GM18511 (cell line): ENCODE data around the gene TMEM163.
"Not testable (repeated sequence)": the region's sequence is repeated elsewhere in the genome, so short reads cannot be mapped to it uniquely, and the experiment has no call there.

Source experiments
- ATAC-seq: cut with Tn5 transposase; IDR thresholded peaks from one replicate; pipeline ENCODE4 v1.9.1; 2021; ENCODE audit warnings: mild to moderate bottlenecking, moderate library complexity; ENCODE audit not compliant: unreplicated experiment

TMEM163 gene

GRCh38 chr2:134718817-134719814 lies at the start of gene TMEM163:
TSS of gene TMEM163 (minus strand) at chr2:134719000.
- peak; percentile 44 for ATAC-seq

- ATAC-seq: no peak
Observed at GRCh38 chr2:134766583-134766982, 47.8 kb upstream of the TMEM163 start.

DNA sequence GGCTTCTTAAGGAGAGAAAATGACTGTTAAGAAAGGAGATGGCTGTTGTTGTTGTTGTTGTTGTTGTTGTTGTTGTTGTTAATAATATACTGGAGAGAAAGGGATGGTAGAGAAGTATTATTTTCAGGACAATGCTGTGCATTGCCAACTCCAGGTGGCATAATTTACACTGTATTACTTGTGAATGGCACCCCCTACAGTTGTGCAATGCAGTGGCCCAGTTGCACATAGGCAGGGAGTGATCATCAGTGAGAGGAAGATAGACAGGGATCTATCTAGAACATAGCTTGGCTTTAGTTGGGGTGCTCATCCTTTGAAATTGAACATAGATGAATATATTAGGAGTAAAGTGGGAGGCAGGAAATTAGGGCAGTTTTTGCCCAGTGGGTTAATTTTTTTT lies 47.2 kb upstream of the TMEM163 start:
- ATAC-seq: no peak

DNA sequence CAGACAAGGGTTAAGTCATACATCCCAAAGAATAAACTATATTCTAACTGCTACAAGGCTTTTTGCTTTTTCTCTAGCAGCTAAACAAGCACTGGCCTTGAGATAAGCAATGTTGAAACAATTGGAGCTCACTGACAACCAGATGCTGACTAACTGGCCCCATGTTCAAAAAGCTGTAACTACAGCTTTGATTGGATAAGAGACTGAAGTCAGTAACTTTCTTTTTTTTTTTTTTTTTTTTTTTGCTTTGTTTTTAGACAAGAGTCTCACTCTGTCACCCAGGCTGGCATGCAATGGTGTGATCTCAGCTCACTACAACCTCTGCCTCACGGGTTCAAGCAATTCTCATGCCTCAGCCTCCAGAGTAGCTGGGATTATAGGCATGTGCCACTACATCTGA lies 45.4 kb upstream of the TMEM163 start:
- no peak for ATAC-seq

- ATAC-seq: no peak
Observed at GRCh38 chr2:134763164-134763710, 44.4 kb upstream of the TMEM163 start.

- ATAC-seq: no peak
Observed at GRCh38 chr2:134762508-134762907, 43.7 kb upstream of the TMEM163 start.

- no peak for ATAC-seq
Observed at GRCh38 chr2:134760385-134760784, 41.6 kb upstream of the TMEM163 start.

DNA sequence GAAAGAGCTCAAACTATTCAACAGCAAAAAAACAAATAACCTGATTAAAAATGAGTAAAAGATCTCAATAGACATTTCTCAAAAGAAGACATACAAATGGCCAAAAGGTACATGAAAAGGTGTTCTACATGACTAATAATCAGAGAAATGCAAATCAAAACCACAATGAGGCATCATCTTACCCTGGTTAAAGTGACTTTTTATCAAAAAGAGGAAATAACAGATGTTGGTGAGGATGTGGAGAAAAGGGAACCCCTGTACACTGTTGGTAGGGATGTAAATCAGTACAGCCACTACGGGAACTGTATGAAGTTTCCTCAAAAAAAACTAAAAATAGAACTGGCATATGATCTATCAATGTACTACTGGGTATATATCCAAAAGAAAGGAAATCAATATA lies 39.8 kb upstream of the TMEM163 start:
- peak; percentile 100 for ATAC-seq

GRCh38 chr2:134751981-134752380 lies 33.2 kb upstream of the TMEM163 start:
- not testable (repeated sequence) for ATAC-seq

DNA sequence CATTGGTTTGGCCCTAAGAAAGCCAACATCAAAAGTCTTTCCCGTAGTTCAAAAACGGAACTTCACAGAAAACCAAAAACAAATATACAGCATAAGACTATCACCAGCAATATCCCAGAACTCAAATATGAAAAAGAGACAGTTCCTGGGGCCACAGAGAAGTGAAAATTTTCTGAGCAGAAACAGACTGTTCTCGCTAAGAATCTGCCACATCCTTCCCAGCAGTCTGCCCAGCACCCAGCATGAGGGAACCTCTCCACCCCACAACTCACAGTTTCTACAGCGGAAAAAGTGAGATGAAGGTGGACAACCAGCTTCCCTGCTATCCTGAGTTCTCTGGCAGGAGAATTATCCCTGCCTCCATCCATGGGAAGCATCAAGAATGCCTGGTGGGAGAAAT lies 26.7 kb upstream of the TMEM163 start:
- ATAC-seq: no peak

DNA sequence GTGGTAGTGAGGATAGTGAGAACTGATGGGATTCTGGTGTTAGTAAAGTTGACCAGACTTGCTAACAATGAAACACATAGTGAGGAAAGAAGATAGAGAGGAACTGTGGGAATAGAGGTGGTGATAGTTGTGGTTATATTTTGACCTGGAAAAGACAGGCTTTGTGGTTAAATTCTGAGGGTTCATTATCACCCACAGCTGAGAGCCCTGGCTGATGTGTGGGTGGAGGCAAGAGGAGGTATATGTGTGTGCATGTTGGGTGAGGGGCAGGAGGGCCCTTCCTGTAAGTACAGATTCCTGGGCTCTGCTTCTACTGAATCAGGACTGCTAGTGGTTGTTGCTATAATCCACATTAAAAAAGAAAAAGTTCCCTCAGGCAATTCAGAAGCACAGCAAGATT lies 26.2 kb upstream of the TMEM163 start:
- ATAC-seq: no peak

DNA sequence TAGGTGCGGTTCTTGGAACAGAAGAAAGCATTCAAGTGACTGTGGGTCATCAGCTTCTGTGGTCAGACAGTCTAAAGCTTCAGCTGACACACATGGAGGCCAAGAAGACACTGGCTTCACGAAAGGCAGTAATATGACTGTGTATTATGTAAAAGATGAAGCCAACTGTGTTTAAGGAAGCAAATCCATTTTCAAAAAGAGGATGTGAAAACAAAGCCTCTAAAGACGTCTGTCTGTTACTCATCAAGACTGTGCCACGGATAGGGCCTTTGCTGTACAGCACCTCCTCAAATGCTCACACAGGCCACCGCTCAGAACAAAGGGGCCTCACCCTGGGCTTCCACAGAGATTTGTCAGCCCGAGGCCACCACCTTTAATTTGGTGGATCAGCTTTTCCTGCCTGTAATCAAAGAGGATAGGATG lies 21.1 kb upstream of the TMEM163 start:
- ATAC-seq: peak; percentile 95

DNA sequence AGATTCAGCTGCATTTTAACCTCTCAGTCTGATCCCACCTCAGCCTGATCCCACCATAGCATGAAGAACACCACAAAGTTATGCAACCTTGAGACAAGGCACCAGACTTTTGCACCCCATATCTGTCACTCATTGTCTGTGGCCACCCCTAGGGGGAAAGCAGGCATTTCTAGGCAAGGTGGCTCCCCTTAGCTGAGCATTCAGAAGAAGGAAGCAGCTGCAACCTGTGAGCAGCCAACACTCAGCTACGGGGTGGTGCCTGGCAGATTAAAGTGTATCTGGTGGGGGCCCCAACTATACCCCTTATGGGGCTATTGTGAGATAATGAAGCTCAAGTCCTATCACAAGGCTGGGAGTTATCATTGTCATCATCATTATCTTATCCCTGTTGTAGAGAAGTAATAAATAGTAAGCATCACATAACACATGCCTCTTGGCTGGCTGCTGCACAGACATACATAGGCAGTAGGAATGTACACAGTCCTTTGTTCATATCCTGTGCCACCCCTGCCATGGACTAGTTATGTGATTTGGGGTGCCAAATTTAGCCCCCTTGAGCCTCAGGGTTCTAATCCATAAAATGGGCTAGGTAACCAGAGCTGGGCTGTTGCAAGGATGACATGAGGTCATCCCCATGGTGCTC lies 20.6 kb upstream of the TMEM163 start:
- ATAC-seq: peak; percentile 21

GRCh38 chr2:134738141-134738870 lies 19.5 kb upstream of the TMEM163 start:
- ATAC-seq: no peak

DNA sequence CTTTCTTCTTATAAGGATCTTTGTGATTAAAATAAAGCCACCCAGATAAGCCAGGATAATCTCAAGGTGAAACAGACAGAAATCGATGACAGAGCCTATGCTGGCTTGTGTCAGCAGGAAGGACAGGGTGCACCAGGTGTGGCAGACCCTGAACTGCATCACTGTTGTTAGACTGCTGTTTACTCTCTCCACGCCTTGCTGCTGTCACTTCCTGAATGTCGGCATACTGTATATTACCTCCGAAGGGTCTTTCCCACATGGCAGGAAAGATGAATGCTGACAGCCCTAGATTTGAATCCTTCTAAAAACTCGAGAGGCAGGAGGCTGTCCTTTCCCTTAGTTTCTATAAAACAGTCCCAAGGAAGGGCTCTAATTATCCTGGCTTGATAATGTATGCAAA lies 18.9 kb upstream of the TMEM163 start:
- no peak for ATAC-seq

DNA sequence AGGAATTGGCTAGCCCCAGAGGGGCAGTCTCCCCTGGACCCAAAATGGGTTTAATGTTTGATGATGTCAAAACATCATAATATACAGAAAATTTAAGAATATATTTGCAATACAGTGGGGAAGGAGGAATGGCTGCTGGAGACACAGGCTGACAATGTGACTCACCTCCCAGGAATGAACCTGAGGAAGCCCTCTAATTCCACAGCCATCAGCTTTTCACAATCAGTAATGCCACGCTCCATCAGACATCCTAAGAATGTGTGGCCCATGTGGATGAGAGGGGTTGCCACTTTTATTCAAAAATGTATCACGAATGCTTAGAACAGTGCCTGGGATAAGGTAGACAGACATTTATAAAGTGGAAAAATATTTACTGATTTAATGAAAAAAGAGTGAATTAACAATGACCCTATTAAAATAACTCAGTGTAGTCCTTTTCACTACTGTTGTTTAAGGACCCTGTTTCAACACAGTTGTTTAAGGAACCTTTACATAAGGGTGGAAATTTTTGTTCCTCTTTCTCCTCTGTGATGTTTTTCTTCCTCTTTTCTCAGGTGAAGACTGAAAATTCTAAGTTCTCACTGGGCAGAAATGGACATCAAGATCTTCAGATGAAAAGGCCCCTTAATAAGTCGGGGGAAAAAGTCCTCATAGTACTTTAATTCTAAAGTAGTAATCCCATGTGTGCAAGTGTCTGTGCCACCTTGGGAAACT lies 17.5 kb upstream of the TMEM163 start:
- no peak for ATAC-seq

DNA sequence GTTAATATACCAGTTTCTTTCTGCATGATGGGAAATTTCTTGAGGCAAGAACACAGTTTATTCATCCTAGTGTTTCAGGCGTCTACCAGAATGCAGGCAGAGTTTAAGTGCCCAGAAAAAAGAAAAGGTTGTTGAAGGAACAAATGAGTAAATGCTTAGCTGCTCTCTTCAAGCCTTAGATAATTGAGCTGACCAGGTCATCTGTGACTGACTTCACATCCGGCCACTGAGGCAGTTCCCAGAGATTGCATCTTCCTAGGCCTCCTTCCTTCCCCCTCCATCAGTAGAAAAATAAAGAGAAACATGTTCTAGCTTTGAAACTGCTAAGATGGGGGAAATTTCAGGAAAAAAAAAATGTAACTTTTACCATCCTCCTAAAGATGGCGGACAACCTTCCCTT lies 9.4 kb upstream of the TMEM163 start:
- ATAC-seq: no peak

- ATAC-seq: no peak
Observed at GRCh38 chr2:134727385-134727784, 8.6 kb upstream of the TMEM163 start.

DNA sequence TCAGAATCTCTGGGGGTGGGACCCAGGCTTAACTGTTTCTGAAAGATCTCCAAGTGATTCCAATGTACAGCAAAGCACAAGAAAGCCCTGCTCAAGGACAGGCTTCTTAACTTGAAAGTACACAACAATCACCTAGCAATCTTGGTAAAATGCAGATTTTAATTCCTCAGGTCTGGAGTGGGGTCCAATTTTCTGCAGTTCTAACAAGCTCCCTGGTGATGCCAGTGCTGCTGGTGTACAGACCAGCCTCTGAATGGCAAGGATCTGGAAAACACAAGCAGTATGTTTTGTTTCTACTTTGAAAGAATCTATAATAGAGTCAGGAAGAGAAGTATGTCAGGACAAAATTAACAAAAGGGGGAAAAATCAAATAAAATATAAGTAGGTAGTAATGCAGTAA lies 7.8 kb upstream of the TMEM163 start:
- ATAC-seq: no peak

GRCh38 chr2:134725876-134726275 lies 7.1 kb upstream of the TMEM163 start:
- no peak for ATAC-seq
